Trophoblast cell (in vitro differentiated cells and primary cell): Measurements from ENCODE around the gene SKIDA1.

ENCODE experiments used
- DNase-seq, 2 donors: peaks; one replicate each; pipeline ENCODE4 v3.0.0-alpha.2; 2016
- H2AFZ ChIP-seq: 2 replicates; pipeline ENCODE4 v1.6.1; 2013; ENCODE audit warnings: low read length, moderate library complexity, mild to moderate bottlenecking; ENCODE audit not compliant: insufficient read depth, poor library complexity
- H2AK5ac ChIP-seq: 2 replicates; pipeline ENCODE4 v1.6.1; 2013; ENCODE audit warnings: mild to moderate bottlenecking, low read length
- H2BK120ac ChIP-seq: 2 replicates; pipeline ENCODE4 v1.6.1; 2013; ENCODE audit warnings: low read length, mild to moderate bottlenecking, moderate library complexity; ENCODE audit not compliant: insufficient read depth, poor library complexity
- H2BK12ac ChIP-seq: 2 replicates; pipeline ENCODE4 v1.6.1; 2013; ENCODE audit warnings: mild to moderate bottlenecking, low read length, moderate library complexity
- H2BK5ac ChIP-seq: 2 replicates; pipeline ENCODE4 v1.6.1; 2013; ENCODE audit warnings: low read length, low read depth, moderate library complexity, mild to moderate bottlenecking; ENCODE audit not compliant: poor library complexity
- H3K14ac ChIP-seq: 2 replicates; pipeline ENCODE4 v1.6.1; 2013; ENCODE audit warnings: mild to moderate bottlenecking, low read length
- H3K18ac ChIP-seq: 2 replicates; pipeline ENCODE4 v1.6.1; 2013; ENCODE audit warnings: mild to moderate bottlenecking, low read length
- H3K23ac ChIP-seq: 2 replicates; pipeline ENCODE4 v1.6.1; 2013; ENCODE audit warnings: low read length
- H3K27ac ChIP-seq: 2 replicates; pipeline ENCODE4 v1.5.1; 2013; ENCODE audit warnings: low read depth, mild to moderate bottlenecking, inconsistent platforms, low read length, moderate library complexity
- H3K27me3 ChIP-seq: 2 replicates; pipeline ENCODE4 v1.6.1; 2013; ENCODE audit warnings: inconsistent platforms, mild to moderate bottlenecking, low read length, moderate library complexity; ENCODE audit not compliant: insufficient read depth
- H3K36me3 ChIP-seq, 2 experiments: 1 replicate in 1 of 2; 2 replicates in 1 of 2; pipeline ENCODE4 v1.6.1; 2013; ENCODE audit warnings: low read length in 2 of 2, mild to moderate bottlenecking in 2 of 2, moderate library complexity in 1 of 2; ENCODE audit not compliant: insufficient read depth in 2 of 2, control insufficient read depth in 1 of 2
- H3K4ac ChIP-seq: 2 replicates; pipeline ENCODE4 v1.6.1; 2013; ENCODE audit warnings: low read depth, mild to moderate bottlenecking, low read length, moderate library complexity
- H3K4me1 ChIP-seq, 2 experiments: 1 replicate in 1 of 2; 2 replicates in 1 of 2; pipeline ENCODE4 v1.6.1; 2013; ENCODE audit warnings: low read length in 2 of 2, mild to moderate bottlenecking in 2 of 2, moderate library complexity in 1 of 2; ENCODE audit not compliant: insufficient read depth in 2 of 2, control insufficient read depth in 1 of 2
- H3K4me2 ChIP-seq: 2 replicates; pipeline ENCODE4 v1.6.1; 2013; ENCODE audit warnings: inconsistent platforms, mild to moderate bottlenecking, low read length, moderate library complexity
- H3K4me3 ChIP-seq: 2 replicates; pipeline ENCODE4 v1.5.1; 2013; ENCODE audit warnings: mild to moderate bottlenecking, low read depth, low read length, inconsistent platforms
- H3K79me1 ChIP-seq: one replicate; pipeline ENCODE4 v1.6.1; 2013; ENCODE audit warnings: low read length
- H3K79me2 ChIP-seq: 2 replicates; pipeline ENCODE4 v1.6.1; 2013; ENCODE audit warnings: low read length, mild to moderate bottlenecking; ENCODE audit not compliant: control insufficient read depth, insufficient read depth, poor library complexity
- H3K9ac ChIP-seq: 2 replicates; pipeline ENCODE4 v1.6.1; 2013; ENCODE audit warnings: mild to moderate bottlenecking, low read length
- H3K9me3 ChIP-seq: 2 replicates; pipeline ENCODE4 v1.6.1; 2013; ENCODE audit warnings: low read depth, mild to moderate bottlenecking, control low read depth, inconsistent platforms, low read length; ENCODE audit not compliant: insufficient read depth
- H4K12ac ChIP-seq: 2 replicates; pipeline ENCODE4 v1.6.1; 2013; ENCODE audit warnings: low read depth, mild to moderate bottlenecking, low read length, moderate library complexity
- H4K8ac ChIP-seq: 2 replicates; pipeline ENCODE4 v1.6.1; 2013; ENCODE audit warnings: low read depth, mild to moderate bottlenecking, low read length, moderate library complexity
- H4K91ac ChIP-seq: one replicate; pipeline ENCODE4 v1.6.1; 2013; ENCODE audit warnings: low read depth, mild to moderate bottlenecking, low read length, moderate library complexity
- WGBS: extraction: QIAGEN DNeasy Blood & Tissue Kit; methylation state at CpG from one replicate; pipeline ENCODE4 v1.1.7; 2013; ENCODE audit warnings: missing lambda C conversion rate; ENCODE audit not compliant: insufficient read length, insufficient coverage; ENCODE audit errors: extremely low coverage; 5-methylcytosine and 5-hydroxymethylcytosine counted together

SKIDA1 gene

GRCh38 chr10:21501731-21502347, 23.6 kb downstream of the SKIDA1 start:
- Histone ChIP-seq H3K79me1 (peaks cover 17% of the 10 kb centered on the region), H3K18ac (no peak overlapping the region), H3K36me3 (no peaks in the 10 kb centered on the region), H3K4me3 (no peak overlapping the region), H4K8ac (no peak overlapping the region), H3K27me3 (no peaks in the 10 kb centered on the region), H2BK12ac (no peak overlapping the region), H4K91ac (no peak overlapping the region), H2AK5ac (no peak overlapping the region), H3K14ac (no peak overlapping the region), H3K23ac (peak overlapping the region; percentile 37), H3K4me2 (no peak overlapping the region), H3K27ac (no peak overlapping the region), H3K9ac (no peak overlapping the region), H2AFZ (no peak overlapping the region), H4K12ac (no peak overlapping the region), H2BK5ac (no peak overlapping the region), H3K4ac (no peak overlapping the region), H2BK120ac (no peak overlapping the region), H3K4me1 (peaks cover 12 to 14% of the 10 kb centered on the region in 2 experiments), H3K79me2 (peaks cover 9% of the 10 kb centered on the region), H3K9me3 (no peaks in the 10 kb centered on the region)
- WGBS: no CpG with 5 or more reads among the region's 2 CpGs
- no peak for DNase-seq

DNA sequence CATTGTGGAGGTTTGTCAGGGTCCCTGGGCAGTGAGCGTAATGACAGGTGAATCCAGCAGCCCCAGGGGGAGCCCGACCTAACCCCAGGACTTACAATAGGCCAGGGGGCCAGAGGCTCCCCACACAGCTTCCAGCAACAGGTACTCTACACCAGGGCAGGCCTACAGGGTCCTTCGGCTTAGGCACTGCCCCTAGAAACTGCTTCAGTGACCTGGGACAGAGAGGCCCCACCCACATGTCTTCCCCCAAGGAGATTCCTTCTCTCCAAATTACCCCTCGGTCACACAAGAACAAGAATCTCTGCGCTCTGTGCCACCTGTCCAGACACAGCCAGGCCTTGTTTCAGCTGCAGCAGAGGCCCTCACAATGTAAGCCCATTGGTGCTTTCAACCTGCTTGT, 24.4 kb downstream of the SKIDA1 start:
- H4K91ac ChIP-seq: no peak overlapping the region
- H3K27me3 ChIP-seq: no peaks in the 10 kb centered on the region
- no peak overlapping the region for H2BK5ac ChIP-seq
- H3K4me3 ChIP-seq: no peak overlapping the region
- H3K4me2 ChIP-seq: peak overlapping the region; percentile 87
- peak overlapping the region; percentile 24 for H2AK5ac ChIP-seq
- H2AFZ ChIP-seq: no peak overlapping the region
- no peak for DNase-seq
- H3K79me2 ChIP-seq: peaks cover 16% of the 10 kb centered on the region
- H3K18ac ChIP-seq: no peak overlapping the region
- H2BK12ac ChIP-seq: peak overlapping the region; percentile 38
- no peak overlapping the region for H3K23ac ChIP-seq
- peaks cover 25% of the 10 kb centered on the region for H3K79me1 ChIP-seq
- no peak overlapping the region for H3K4ac ChIP-seq
- no peak overlapping the region for H2BK120ac ChIP-seq
- H3K14ac ChIP-seq: no peak overlapping the region
- H3K9me3 ChIP-seq: no peaks in the 10 kb centered on the region
- peaks cover 12 to 14% of the 10 kb centered on the region in 2 experiments for H3K4me1 ChIP-seq
- H3K36me3 ChIP-seq: no peaks in the 10 kb centered on the region
- no peak overlapping the region for H3K9ac ChIP-seq
- no peak overlapping the region for H4K12ac ChIP-seq
- no peak overlapping the region for H4K8ac ChIP-seq
- WGBS: no CpG with 5 or more reads among the region's 5 CpGs
- H3K27ac ChIP-seq: no peak overlapping the region

DNA sequence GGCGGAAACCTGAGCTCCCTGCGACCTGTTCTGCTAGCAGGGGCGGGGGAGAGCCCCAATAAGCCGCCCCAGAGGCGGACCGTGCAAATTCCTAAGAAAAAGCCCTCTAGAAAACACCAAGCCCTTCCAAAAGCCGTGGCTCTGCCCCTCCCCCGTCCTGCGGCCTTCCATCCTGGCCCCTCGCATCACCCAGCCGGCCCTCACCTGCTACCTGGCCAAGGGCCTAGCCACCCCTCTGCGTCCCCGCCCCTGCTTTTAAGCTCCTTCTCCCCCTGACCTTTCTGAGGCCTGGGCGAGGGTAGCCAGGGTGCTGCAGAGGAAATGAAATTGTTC, 24.9 kb downstream of the SKIDA1 start:
- Histone ChIP-seq H4K8ac (peak overlapping the region; percentile 96), H3K4me3 (no peak overlapping the region), H3K4me2 (peak overlapping the region; percentile 87), H3K27ac (peak overlapping the region; percentile 6), H2AK5ac (no peak overlapping the region), H3K4me1 (peaks cover 12 to 14% of the 10 kb centered on the region in 2 experiments), H2BK12ac (peak overlapping the region; percentile 88), H3K4ac (peak overlapping the region; percentile 24), H3K14ac (peak overlapping the region; percentile 94), H3K79me2 (peaks cover 17% of the 10 kb centered on the region), H3K18ac (peak overlapping the region; percentile 98), H3K79me1 (peaks cover 29% of the 10 kb centered on the region), H4K12ac (peak overlapping the region; percentile 70), H3K36me3 (no peaks in the 10 kb centered on the region), H3K9me3 (no peaks in the 10 kb centered on the region), H3K23ac (no peak overlapping the region), H2BK120ac (peak overlapping the region; percentile 92), H2BK5ac (peak overlapping the region; percentile 60), H3K9ac (no peak overlapping the region), H4K91ac (peak overlapping the region; percentile 85), H3K27me3 (no peaks in the 10 kb centered on the region), H2AFZ (peak overlapping the region; percentile 96)
- no peak for DNase-seq
- WGBS: no CpG with 5 or more reads among the region's 14 CpGs

DNA sequence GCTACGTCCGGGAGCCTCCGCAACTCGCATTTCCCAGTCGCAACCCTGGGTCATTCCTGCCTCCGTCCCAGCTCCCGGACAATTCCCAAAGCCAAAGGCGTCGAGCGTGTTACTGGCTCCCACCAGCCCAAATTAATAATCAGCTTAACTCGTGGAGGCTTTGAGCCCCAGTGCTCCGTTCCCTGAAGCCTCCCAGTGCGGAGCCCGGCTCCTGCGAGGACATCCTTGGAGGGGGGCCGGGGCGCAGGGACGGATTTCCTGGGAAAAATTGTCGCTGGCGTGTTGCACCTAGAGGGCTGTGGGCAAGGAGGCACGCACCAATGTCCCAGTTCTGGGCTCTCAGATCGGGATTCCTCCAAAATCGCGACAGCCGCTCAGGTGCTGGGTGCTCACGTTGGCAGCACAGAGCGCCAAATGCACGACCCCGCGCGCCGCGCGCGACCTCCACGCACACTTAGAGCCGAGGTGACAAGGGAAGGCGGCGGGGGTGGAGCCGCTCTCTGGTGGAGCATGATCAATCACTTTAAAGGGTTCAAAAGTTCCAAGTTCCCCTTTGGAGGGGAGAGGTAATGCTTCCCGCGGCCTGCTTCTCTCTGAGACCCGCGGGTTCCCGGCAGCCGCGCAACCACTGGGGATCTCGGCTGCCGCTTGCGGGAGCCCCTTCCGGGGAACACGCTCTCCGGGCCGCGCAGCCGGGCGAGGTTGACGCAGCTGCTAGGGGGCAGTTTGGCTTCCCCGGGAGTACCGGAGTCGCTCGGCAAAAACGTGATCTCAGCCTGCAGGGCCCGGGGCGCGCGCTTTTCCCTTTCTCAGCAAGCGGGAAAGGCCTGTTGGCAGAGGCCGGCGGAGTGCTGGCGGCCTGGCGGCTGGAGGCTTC, 25.5 kb downstream of the SKIDA1 start:
- Histone ChIP-seq H3K4me3 (peak overlapping the region; percentile 61), H3K14ac (peak overlapping the region; percentile 94), H4K8ac (peak overlapping the region; percentile 96), H3K4me2 (peak overlapping the region; percentile 87), H3K23ac (no peak overlapping the region), H2BK12ac (peak overlapping the region; percentile 88), H2BK120ac (peak overlapping the region; percentile 92), H3K27ac (peak overlapping the region; percentile 6), H3K18ac (peak overlapping the region; percentile 98), H3K79me2 (peaks cover 21% of the 10 kb centered on the region), H2AFZ (peak overlapping the region; percentile 96), H2AK5ac (peak overlapping the region; percentile 29), H3K36me3 (no peaks in the 10 kb centered on the region), H2BK5ac (peak overlapping the region; percentile 71), H3K79me1 (peaks cover 34% of the 10 kb centered on the region), H3K4ac (peak overlapping the region; percentile 80), H3K9ac (peak overlapping the region; percentile 14), H4K12ac (peak overlapping the region; percentile 70), H3K27me3 (no peaks in the 10 kb centered on the region), H3K4me1 (peaks cover 12 to 14% of the 10 kb centered on the region in 2 experiments), H4K91ac (peak overlapping the region; percentile 85), H3K9me3 (no peaks in the 10 kb centered on the region)
- no peak for DNase-seq
- WGBS: no CpG with 5 or more reads among the region's 72 CpGs
